ENCODE measurements around the gene UBFD1. TPM values are rescaled to one million over a fixed set of nuclear protein-coding genes. Genes with fewer than 3 reads are reported as not detected.

UBFD1 gene
- polyA plus RNA-seq, 2 of the 4 experiments (the other 2 are of a cell fraction): 60.0 to 78.0 TPM

DNA sequence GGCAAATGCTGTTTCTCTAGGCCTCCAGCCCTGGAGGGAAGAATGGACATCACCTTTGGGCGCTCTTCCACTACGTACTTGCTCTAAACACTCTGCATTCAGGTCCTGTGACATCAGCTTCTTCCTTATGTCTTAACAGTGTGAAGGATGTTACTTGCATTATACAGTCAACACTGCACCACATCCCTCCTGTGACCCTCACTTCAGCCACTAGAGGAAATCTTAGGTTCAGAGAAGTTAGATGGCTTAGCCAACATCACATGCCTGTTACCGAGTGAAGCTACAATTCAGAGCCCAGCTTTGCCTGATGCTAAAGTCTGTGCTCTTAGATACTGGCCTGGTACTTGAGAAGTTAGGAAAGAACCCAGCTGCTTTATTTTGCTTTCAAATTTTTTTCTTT is 18.3 kb downstream of the UBFD1 start:
- Histone ChIP-seq H3K4me3 (no peak overlapping the region), H3K4me2 (no peak overlapping the region), H3K27ac (no peak overlapping the region), H3K9me3 (no peaks in the 10 kb centered on the region), H3K4me1 (no peaks in the 10 kb centered on the region)
- 97% methylated on average over 3 of the region's 3 CpGs for WGBS (ENCODE audit: missing lambda C conversion rate)
- ATAC-seq (peak; percentile 63 to 71; a peak in 5 of 6 replicates), DNase-seq (ENCODE audit: low read depth in 1 of 2, low spot score in 1 of 2) (no peak), FAIRE-seq (no peak)
- TF ChIP-seq ZC3H11A (IDR thresholded peaks at IDR 0.05) (no peak), POLR2AphosphoS2 (conservative IDR thresholded peaks at IDR 0.05; ENCODE audit: low read length) (no peak), RARB (CRISPR knock-in tag; IDR thresholded peaks at IDR 0.05) (no peak), TFCP2L1 (CRISPR knock-in tag; IDR thresholded peaks at IDR 0.05) (no peak), MAFK (IDR thresholded peaks at IDR 0.05; ENCODE audit: partially characterized antibody) (no peak), HDAC2 (IDR thresholded peaks at IDR 0.05) (no peak), NFE2L2 (conservative IDR thresholded peaks at IDR 0.05; ENCODE audit: low read length) (no peak), GATA3 (IDR thresholded peaks at IDR 0.05; ENCODE audit: borderline replicate concordance) (no peak)
- TF ChIP-seq, protein P1, sequence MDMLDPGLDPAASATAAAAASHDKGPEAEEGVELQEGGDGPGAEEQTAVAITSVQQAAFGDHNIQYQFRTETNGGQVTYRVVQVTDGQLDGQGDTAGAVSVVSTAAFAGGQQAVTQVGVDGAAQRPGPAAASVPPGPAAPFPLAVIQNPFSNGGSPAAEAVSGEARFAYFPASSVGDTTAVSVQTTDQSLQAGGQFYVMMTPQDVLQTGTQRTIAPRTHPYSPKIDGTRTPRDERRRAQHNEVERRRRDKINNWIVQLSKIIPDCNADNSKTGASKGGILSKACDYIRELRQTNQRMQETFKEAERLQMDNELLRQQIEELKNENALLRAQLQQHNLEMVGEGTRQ (IDR thresholded peaks at IDR 0.05): no peak
- TF ChIP-seq, protein P2, sequence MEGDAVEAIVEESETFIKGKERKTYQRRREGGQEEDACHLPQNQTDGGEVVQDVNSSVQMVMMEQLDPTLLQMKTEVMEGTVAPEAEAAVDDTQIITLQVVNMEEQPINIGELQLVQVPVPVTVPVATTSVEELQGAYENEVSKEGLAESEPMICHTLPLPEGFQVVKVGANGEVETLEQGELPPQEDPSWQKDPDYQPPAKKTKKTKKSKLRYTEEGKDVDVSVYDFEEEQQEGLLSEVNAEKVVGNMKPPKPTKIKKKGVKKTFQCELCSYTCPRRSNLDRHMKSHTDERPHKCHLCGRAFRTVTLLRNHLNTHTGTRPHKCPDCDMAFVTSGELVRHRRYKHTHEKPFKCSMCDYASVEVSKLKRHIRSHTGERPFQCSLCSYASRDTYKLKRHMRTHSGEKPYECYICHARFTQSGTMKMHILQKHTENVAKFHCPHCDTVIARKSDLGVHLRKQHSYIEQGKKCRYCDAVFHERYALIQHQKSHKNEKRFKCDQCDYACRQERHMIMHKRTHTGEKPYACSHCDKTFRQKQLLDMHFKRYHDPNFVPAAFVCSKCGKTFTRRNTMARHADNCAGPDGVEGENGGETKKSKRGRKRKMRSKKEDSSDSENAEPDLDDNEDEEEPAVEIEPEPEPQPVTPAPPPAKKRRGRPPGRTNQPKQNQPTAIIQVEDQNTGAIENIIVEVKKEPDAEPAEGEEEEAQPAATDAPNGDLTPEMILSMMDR (IDR thresholded peaks at IDR 0.05): no peak
- POLR2A ChIA-PET: no interaction called here
- CTCF ChIA-PET: interaction anchor here (1.2 to 4.5 kb wide), 2 partner anchors 21 to 461 kb away, joined by 3 to 14 read pairs; partner anchors contain the start of gene NDUFAB1

DNA sequence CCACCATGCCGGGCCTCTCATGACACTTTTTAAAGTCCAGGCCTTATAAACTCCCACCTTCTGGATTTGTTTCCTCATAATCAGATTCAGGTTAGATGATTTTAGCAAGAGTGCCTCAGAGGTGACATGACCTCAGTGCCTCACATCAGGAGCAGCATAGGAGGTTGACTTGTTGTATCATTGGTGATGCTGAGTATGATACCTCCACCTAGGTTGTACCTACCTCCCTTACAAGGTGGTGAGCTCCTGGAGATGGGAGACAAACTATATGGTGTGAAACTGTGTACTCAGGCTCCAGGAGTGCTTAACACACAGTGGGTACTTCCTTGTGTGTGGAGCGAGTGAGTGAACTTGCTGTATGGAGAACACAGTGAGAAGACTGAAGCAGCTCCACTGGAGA is 20.0 kb downstream of the UBFD1 start:
- 72% methylated on average over 2 of the region's 2 CpGs for WGBS (ENCODE audit: missing lambda C conversion rate)
- CTCF ChIA-PET: interaction anchor here (0.9 to 4.5 kb wide), 3 partner anchors 14 to 19 kb away, joined by 3 to 14 read pairs (median 9); partner anchors contain the start of gene NDUFAB1
- Histone ChIP-seq H3K4me1 (no peaks in the 10 kb centered on the region), H3K4me3 (no peak overlapping the region), H3K4me2 (no peak overlapping the region), H3K9me3 (no peaks in the 10 kb centered on the region), H3K27ac (no peak overlapping the region)
- POLR2A ChIA-PET: no interaction called here
- FAIRE-seq (no peak), ATAC-seq (no peak; a peak in 2 of 6 replicates), DNase-seq (ENCODE audit: low read depth in 1 of 2, low spot score in 1 of 2) (no peak)
- no peak for TF ChIP-seq SMC3 (IDR thresholded peaks at IDR 0.05)
- TF ChIP-seq CBX8 (IDR thresholded peaks at IDR 0.05): no peak
- TF ChIP-seq CBX2 (IDR thresholded peaks at IDR 0.05; ENCODE audit: borderline replicate concordance, low read depth): no peak
- TF ChIP-seq, protein P3, sequence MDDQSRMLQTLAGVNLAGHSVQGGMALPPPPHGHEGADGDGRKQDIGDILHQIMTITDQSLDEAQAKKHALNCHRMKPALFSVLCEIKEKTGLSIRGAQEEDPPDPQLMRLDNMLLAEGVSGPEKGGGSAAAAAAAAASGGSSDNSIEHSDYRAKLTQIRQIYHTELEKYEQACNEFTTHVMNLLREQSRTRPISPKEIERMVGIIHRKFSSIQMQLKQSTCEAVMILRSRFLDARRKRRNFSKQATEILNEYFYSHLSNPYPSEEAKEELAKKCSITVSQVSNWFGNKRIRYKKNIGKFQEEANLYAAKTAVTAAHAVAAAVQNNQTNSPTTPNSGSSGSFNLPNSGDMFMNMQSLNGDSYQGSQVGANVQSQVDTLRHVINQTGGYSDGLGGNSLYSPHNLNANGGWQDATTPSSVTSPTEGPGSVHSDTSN (IDR thresholded peaks at IDR 0.05): no peak
- TF ChIP-seq, protein P4, sequence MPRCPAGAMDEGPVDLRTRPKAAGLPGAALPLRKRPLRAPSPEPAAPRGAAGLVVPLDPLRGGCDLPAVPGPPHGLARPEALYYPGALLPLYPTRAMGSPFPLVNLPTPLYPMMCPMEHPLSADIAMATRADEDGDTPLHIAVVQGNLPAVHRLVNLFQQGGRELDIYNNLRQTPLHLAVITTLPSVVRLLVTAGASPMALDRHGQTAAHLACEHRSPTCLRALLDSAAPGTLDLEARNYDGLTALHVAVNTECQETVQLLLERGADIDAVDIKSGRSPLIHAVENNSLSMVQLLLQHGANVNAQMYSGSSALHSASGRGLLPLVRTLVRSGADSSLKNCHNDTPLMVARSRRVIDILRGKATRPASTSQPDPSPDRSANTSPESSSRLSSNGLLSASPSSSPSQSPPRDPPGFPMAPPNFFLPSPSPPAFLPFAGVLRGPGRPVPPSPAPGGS (IDR thresholded peaks at IDR 0.05): no peak
- no peak for TF ChIP-seq PHF8 (IDR thresholded peaks at IDR 0.05; ENCODE audit: borderline replicate concordance, low read depth)
- TF ChIP-seq ZNF302 (CRISPR knock-in tag; IDR thresholded peaks at IDR 0.05): no peak
- TF ChIP-seq RARB (CRISPR knock-in tag; IDR thresholded peaks at IDR 0.05): no peak

DNA sequence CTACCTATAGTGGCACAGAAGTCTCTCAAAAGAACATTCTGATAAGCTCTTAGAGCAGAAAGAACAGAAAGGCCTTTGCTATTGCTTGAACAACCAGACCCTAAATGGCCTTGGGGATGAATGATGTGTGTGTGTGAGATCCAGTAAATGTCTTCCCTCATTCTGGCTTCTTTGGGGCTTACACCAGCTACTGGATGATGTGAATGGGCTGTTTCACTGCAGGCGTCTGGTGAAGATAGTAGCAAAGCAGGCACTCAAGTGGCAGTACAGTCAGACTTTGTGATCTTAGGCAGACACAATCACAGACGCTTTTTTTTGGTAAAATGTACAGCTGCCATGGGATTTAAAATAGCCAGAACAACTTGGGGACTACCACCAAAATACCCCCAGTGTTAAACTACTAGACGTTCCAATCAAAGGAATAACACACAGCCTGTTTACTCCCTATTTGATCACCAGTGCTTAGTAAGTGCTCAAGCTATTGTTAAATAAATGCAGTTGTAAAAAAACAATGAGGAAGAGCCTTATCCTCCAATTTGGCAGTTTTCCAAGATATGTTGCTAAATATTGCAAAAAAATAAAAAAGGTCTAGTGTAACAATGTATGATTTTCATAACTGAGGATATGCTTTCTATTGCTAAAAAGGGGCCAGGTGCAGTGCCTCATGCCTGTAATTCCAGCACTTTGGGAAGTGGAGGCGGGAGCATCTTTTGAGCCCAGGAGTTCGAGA is 20.7 kb downstream of the UBFD1 start:
- H3K9me3 ChIP-seq: no peaks in the 10 kb centered on the region
- TF ChIP-seq PHF8 (IDR thresholded peaks at IDR 0.05; ENCODE audit: borderline replicate concordance, low read depth) (no peak), POLR2A (IDR thresholded peaks at IDR 0.05; ENCODE audit: low read length) (no peak), CBX2 (IDR thresholded peaks at IDR 0.05; ENCODE audit: borderline replicate concordance, low read depth) (no peak), ZNF302 (CRISPR knock-in tag; IDR thresholded peaks at IDR 0.05) (no peak), RCOR1 (IDR thresholded peaks at IDR 0.05; ENCODE audit: low read depth, low read length) (no peak), FOSB (CRISPR knock-in tag; IDR thresholded peaks at IDR 0.05) (no peak)
- TF ChIP-seq, protein P1 (IDR thresholded peaks at IDR 0.05): no peak
- TF ChIP-seq, protein P5, sequence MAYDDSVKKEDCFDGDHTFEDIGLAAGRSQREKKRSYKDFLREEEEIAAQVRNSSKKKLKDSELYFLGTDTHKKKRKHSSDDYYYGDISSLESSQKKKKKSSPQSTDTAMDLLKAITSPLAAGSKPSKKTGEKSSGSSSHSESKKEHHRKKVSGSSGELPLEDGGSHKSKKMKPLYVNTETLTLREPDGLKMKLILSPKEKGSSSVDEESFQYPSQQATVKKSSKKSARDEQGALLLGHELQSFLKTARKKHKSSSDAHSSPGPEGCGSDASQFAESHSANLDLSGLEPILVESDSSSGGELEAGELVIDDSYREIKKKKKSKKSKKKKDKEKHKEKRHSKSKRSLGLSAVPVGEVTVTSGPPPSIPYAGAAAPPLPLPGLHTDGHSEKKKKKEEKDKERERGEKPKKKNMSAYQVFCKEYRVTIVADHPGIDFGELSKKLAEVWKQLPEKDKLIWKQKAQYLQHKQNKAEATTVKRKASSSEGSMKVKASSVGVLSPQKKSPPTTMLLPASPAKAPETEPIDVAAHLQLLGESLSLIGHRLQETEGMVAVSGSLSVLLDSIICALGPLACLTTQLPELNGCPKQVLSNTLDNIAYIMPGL (CRISPR knock-in tag; IDR thresholded peaks at IDR 0.05; ENCODE audit: borderline replicate concordance): no peak
- TF ChIP-seq, protein P6, sequence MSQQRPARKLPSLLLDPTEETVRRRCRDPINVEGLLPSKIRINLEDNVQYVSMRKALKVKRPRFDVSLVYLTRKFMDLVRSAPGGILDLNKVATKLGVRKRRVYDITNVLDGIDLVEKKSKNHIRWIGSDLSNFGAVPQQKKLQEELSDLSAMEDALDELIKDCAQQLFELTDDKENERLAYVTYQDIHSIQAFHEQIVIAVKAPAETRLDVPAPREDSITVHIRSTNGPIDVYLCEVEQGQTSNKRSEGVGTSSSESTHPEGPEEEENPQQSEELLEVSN (IDR thresholded peaks at IDR 0.05; ENCODE audit: borderline replicate concordance, low read depth): no peak
- TF ChIP-seq, protein P7, sequence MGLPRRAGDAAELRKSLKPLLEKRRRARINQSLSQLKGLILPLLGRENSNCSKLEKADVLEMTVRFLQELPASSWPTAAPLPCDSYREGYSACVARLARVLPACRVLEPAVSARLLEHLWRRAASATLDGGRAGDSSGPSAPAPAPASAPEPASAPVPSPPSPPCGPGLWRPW (IDR thresholded peaks at IDR 0.05): no peak
- POLR2A ChIA-PET: no interaction called here
- ATAC-seq: no peak; a peak in 1 of 6 replicates
- H3K4me1 ChIP-seq: no peaks in the 10 kb centered on the region
- no peak for FAIRE-seq
- no peak for DNase-seq (ENCODE audit: low read depth in 1 of 2, low spot score in 1 of 2)
- no peak overlapping the region for H3K4me2 ChIP-seq
- WGBS (ENCODE audit: missing lambda C conversion rate): 87% methylated on average over 5 of the region's 5 CpGs
- no peak overlapping the region for H3K4me3 ChIP-seq
- no peak overlapping the region for H3K27ac ChIP-seq
- CTCF ChIA-PET: interaction anchor here (2.5 to 4.5 kb wide), 2 partner anchors 13 to 18 kb away, joined by 9 to 14 read pairs; partner anchors contain the start of gene NDUFAB1

Measured in A549 (cell line).